Astrocyte (in vitro differentiated cells and primary cell): ENCODE data around the gene PPCS. TPM values are rescaled to one million over a fixed set of nuclear protein-coding genes. Genes with fewer than 3 reads are reported as not detected.
A peak's percentile ranks its signal among the peaks of the same experiment; 100 is the strongest.

ENCODE experiments used
- DNase-seq: peaks from one replicate; pipeline ENCODE4 v3.0.0-alpha.2; 2010; ENCODE audit warnings: low read depth
- FAIRE-seq: peaks from 2 replicates; lab custom pipeline; 2011; peaks lifted over from hg19 to GRCh38; lab: Jason Lieb, UNC
- H2AFZ ChIP-seq: 2 replicates; pipeline ENCODE4 v1.6.0; 2012; ENCODE audit warnings: low read depth, low read length, inconsistent platforms
- H3K27ac ChIP-seq: 2 replicates; pipeline ENCODE4 v1.5.1; 2011; ENCODE audit warnings: low read depth, low read length, inconsistent platforms
- H3K27me3 ChIP-seq: 2 replicates; pipeline ENCODE4 v1.6.0; 2011; ENCODE audit warnings: low read length, inconsistent platforms; ENCODE audit not compliant: insufficient read depth
- H3K36me3 ChIP-seq: 2 replicates; pipeline ENCODE4 v1.5.1; 2011; ENCODE audit warnings: low read length, inconsistent platforms; ENCODE audit not compliant: insufficient read depth
- H3K4me1 ChIP-seq: 2 replicates; pipeline ENCODE4 v1.5.1; 2011; ENCODE audit warnings: low read length, inconsistent platforms; ENCODE audit not compliant: insufficient read depth
- H3K4me2 ChIP-seq: 2 replicates; pipeline ENCODE4 v1.6.0; 2012; ENCODE audit warnings: low read length, inconsistent platforms
- H3K4me3 ChIP-seq: 2 replicates; pipeline ENCODE4 v1.5.1; 2011; ENCODE audit warnings: low read depth, mild to moderate bottlenecking, low read length, inconsistent platforms; ENCODE audit not compliant: insufficient read depth
- H3K79me2 ChIP-seq: 2 replicates; pipeline ENCODE4 v1.6.0; 2012; ENCODE audit warnings: mild to moderate bottlenecking, low read length, inconsistent platforms; ENCODE audit not compliant: insufficient read depth
- H3K9ac ChIP-seq: 2 replicates; pipeline ENCODE4 v1.6.0; 2012; ENCODE audit warnings: mild to moderate bottlenecking, low read length, inconsistent platforms
- H3K9me3 ChIP-seq: 2 replicates; pipeline ENCODE4 v1.5.1; 2012; ENCODE audit warnings: low read depth, mild to moderate bottlenecking, low read length, inconsistent platforms; ENCODE audit not compliant: insufficient read depth
- H4K20me1 ChIP-seq: 2 replicates; pipeline ENCODE4 v1.6.0; 2012; ENCODE audit warnings: low read length, inconsistent platforms; ENCODE audit not compliant: insufficient read depth
- H3K27ac Mint-ChIP-seq: one replicate; pipeline ENCODE4 v1.8.0; 2021; ENCODE audit warnings: mild to moderate bottlenecking, mixed read lengths; ENCODE audit not compliant: unreplicated experiment
- H3K27me3 Mint-ChIP-seq: one replicate; pipeline ENCODE4 v1.8.0; 2021; ENCODE audit warnings: low read depth, mixed read lengths; ENCODE audit not compliant: unreplicated experiment
- H3K36me3 Mint-ChIP-seq: one replicate; pipeline ENCODE4 v1.8.0; 2021; ENCODE audit warnings: low read depth, mixed read lengths; ENCODE audit not compliant: unreplicated experiment
- H3K4me1 Mint-ChIP-seq: one replicate; pipeline ENCODE4 v1.8.0; 2021; ENCODE audit warnings: low read depth, mixed read lengths; ENCODE audit not compliant: unreplicated experiment
- H3K4me3 Mint-ChIP-seq: one replicate; pipeline ENCODE4 v1.8.0; 2021; ENCODE audit warnings: mild to moderate bottlenecking, moderate library complexity, mixed read lengths; ENCODE audit not compliant: unreplicated experiment
- H3K9me3 Mint-ChIP-seq: one replicate; pipeline ENCODE4 v1.8.0; 2021; ENCODE audit warnings: mild to moderate bottlenecking, mixed read lengths; ENCODE audit not compliant: unreplicated experiment
- CTCF ChIP-seq: IDR thresholded peaks from 2 replicates; pipeline ENCODE4 v1.5.1; 2011; ENCODE audit warnings: low read depth, mild to moderate bottlenecking, inconsistent platforms, low read length, moderate library complexity; ENCODE audit not compliant: insufficient read depth
- EZH2 ChIP-seq: IDR thresholded peaks from 2 replicates; pipeline ENCODE4 v1.6.1; 2012; ENCODE audit warnings: mild to moderate bottlenecking, low read length, inconsistent platforms; ENCODE audit not compliant: insufficient read depth
- total RNA-seq: library from RNA; stranded (reverse); gene quantifications from 2 replicates; pipeline ENCODE4 v1.2.1, GENCODE V29; 2021

PPCS gene
- total RNA-seq, 1 donor from 2014 or later = 23.4 TPM

- FAIRE-seq = no peak
Observed at GRCh38 chr1:42429603-42430002, 26.7 kb upstream of the PPCS start.

GRCh38 chr1:42430286-42431135 is 25.8 kb upstream of the PPCS start:
- no peaks in the 10 kb centered on the region for H3K9me3 Mint-ChIP-seq
- H3K4me3 ChIP-seq = no peak overlapping the region
- no peak overlapping the region for H3K9ac ChIP-seq
- peaks cover 5% of the 10 kb centered on the region for H3K27me3 Mint-ChIP-seq
- TF ChIP-seq EZH2 (no peak), CTCF (no peak)
- no peak overlapping the region for H3K27ac Mint-ChIP-seq
- no peaks in the 10 kb centered on the region for H3K36me3 ChIP-seq
- no peak for FAIRE-seq
- no peaks in the 10 kb centered on the region for H3K9me3 ChIP-seq
- no peaks in the 10 kb centered on the region for H4K20me1 ChIP-seq
- no peak overlapping the region for H3K27ac ChIP-seq
- H3K36me3 Mint-ChIP-seq = no peaks in the 10 kb centered on the region
- H3K79me2 ChIP-seq = no peaks in the 10 kb centered on the region
- H3K27me3 ChIP-seq = no peaks in the 10 kb centered on the region
- no peak overlapping the region for H3K4me2 ChIP-seq
- H3K4me1 Mint-ChIP-seq = peaks cover 15% of the 10 kb centered on the region
- no peaks in the 10 kb centered on the region for H3K4me1 ChIP-seq
- no peak overlapping the region for H2AFZ ChIP-seq
- DNase-seq = no peak
- H3K4me3 Mint-ChIP-seq = no peak overlapping the region

More at GRCh38 chr1:42429603-42430002, 26.7 kb upstream of the PPCS start:
- Histone ChIP-seq H3K27ac (no peak overlapping the region), H3K4me1 (no peaks in the 10 kb centered on the region), H3K36me3 (no peaks in the 10 kb centered on the region), H3K9me3 (no peaks in the 10 kb centered on the region), H4K20me1 (no peaks in the 10 kb centered on the region), H3K79me2 (no peaks in the 10 kb centered on the region), H3K9ac (no peak overlapping the region), H2AFZ (no peak overlapping the region), H3K27me3 (no peaks in the 10 kb centered on the region), H3K4me2 (no peak overlapping the region), H3K4me3 (no peak overlapping the region)
- H3K9me3 Mint-ChIP-seq = no peaks in the 10 kb centered on the region
- peak; percentile 6 for DNase-seq
- no peak overlapping the region for H3K4me3 Mint-ChIP-seq
- peaks cover 5% of the 10 kb centered on the region for H3K27me3 Mint-ChIP-seq
- no peaks in the 10 kb centered on the region for H3K36me3 Mint-ChIP-seq
- H3K27ac Mint-ChIP-seq = no peak overlapping the region
- H3K4me1 Mint-ChIP-seq = peaks cover 19% of the 10 kb centered on the region
- TF ChIP-seq EZH2 = no peak
- no peak for TF ChIP-seq CTCF

GRCh38 chr1:42431514-42431913 is 24.8 kb upstream of the PPCS start:
- Histone ChIP-seq H3K4me2 (no peak overlapping the region), H3K9ac (no peak overlapping the region), H3K27me3 (no peaks in the 10 kb centered on the region), H3K4me3 (no peak overlapping the region), H3K9me3 (no peaks in the 10 kb centered on the region), H3K79me2 (no peaks in the 10 kb centered on the region), H4K20me1 (no peaks in the 10 kb centered on the region), H3K27ac (no peak overlapping the region), H3K36me3 (no peaks in the 10 kb centered on the region), H3K4me1 (no peaks in the 10 kb centered on the region), H2AFZ (no peak overlapping the region)
- Mint-ChIP-seq H3K27me3 (peaks cover 5% of the 10 kb centered on the region), H3K4me1 (peaks cover 15% of the 10 kb centered on the region), H3K36me3 (no peaks in the 10 kb centered on the region), H3K27ac (no peak overlapping the region), H3K4me3 (no peak overlapping the region), H3K9me3 (no peaks in the 10 kb centered on the region)
- no peak for DNase-seq
- no peak for FAIRE-seq
- TF ChIP-seq CTCF = no peak
- no peak for TF ChIP-seq EZH2
